ENCODE data around the gene POU2F3. TPM values are rescaled to one million over a fixed set of nuclear protein-coding genes. Genes with fewer than 3 reads are reported as not detected.

POU2F3 gene
- total and polyA plus RNA-seq, 2 of the 8 experiments (the other 6 are each of a cell fraction or from before 2014, with no cell fraction given): 1.0 to 2.1 TPM

DNA sequence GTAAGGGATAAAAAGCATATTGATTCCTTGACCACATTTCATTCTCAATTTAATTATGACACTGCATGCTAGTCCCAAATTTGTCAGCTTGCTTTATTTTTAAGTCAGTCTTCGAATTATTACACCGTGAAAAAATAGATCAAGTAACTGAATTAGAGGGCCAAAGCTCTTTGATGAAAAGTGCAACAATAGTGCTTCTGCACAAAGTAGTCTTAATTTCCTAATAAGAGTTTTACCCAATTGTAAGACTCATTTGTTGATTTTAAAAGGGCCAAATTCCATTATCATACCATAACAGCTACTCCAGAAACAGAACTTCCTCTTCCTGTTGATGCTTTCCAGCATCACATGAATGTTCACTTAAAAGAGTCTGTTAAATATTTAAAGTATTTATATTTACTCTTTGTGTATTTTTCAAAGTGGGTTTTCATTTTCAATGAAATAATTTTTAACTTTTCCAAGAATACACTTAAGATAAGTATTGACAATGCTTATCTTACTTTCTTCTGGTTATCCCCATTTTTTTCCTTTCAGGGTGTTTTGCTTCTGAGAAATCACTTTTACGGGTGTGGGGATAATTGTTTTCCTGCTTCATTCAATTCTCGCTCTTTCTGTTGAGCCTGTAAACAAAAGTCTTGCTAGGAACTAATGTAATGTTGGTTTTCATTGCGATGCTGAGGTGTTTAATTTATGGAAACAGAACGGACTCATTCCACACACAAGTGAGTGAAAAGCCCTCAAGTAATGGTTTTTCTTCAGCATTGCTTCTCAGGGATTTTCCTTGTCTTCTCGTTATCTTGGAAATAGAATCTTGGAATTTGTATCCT lies 98.4 kb downstream of the POU2F3 start (continued):
- TF ChIP-seq JUN (IDR thresholded peaks at IDR 0.05; ENCODE audit: low read depth, low read length) (no peak), TAF1 (IDR thresholded peaks at IDR 0.05; ENCODE audit: low read depth, low read length) (no peak), PHF8 (conservative IDR thresholded peaks at IDR 0.05; ENCODE audit: low read depth, low read length) (no peak), RBBP5 (IDR thresholded peaks at IDR 0.05; ENCODE audit: borderline replicate concordance, low read depth, low read length) (no peak), EP300 (IDR thresholded peaks at IDR 0.05; ENCODE audit: borderline replicate concordance in 1 of 2, low read depth in 2 of 2, low read length in 2 of 2) (no peak), YY1 (IDR thresholded peaks at IDR 0.05; ENCODE audit: low read depth, low read length) (no peak)
